HepG2 (cell line): ENCODE data around the gene SH2D3A. TPM values are rescaled to one million over a fixed set of nuclear protein-coding genes. Genes with fewer than 3 reads are reported as not detected.

Source experiments
- ATAC-seq: fragments of 200-7000 bp; cut with Tn5 transposase; 3 replicates; pipeline ENCODE4 v1.9.1; 2020; ENCODE audit warnings: mild to moderate bottlenecking, moderate library complexity
- BruUV-seq: library from RNA; stranded (reverse); fragments of 400-500 nt; replicated peaks from 2 replicates; lab custom pipeline; 2021; lab: Mats Ljungman, UMichigan
- CTCF ChIA-PET: fragments of 300-600 bp; formaldehyde crosslinking; extraction: SDS; loops from one replicate; lab custom pipeline; 2021; ENCODE audit warnings: low total read pairs, inconsistent platforms, low intra/inter-chr PET ratio; lab: Yijun Ruan, JAX
- POLR2A ChIA-PET: fragments of 350-600 bp; sonication (Branson Sonifier 250); formaldehyde crosslinking; loops from one replicate; lab custom pipeline; 2020; ENCODE audit warnings: antibody characterized with exemption, inconsistent platforms; lab: Yijun Ruan, JAX
- DNase-seq: peaks from one replicate; pipeline ENCODE4 v3.0.0-alpha.2; 2015; ENCODE audit warnings: low spot score
- FAIRE-seq: peaks from 3 replicates; lab custom pipeline; 2011; peaks lifted over from hg19 to GRCh38; lab: Jason Lieb, UNC
- H2AFZ ChIP-seq: one replicate; pipeline ENCODE4 v1.6.1; 2011; ENCODE audit warnings: low read length, inconsistent platforms
- H3K27ac ChIP-seq: fragments of 300-600 bp; 3 replicates; pipeline ENCODE4 v1.8.0; 2011; ENCODE audit warnings: mixed run types, mild to moderate bottlenecking, mixed read lengths, low read length, inconsistent platforms; ENCODE audit not compliant: insufficient read depth; ENCODE audit errors: extremely low read length
- H3K27me3 ChIP-seq, 2 experiments: fragments of 200-600 bp in 1 of 2; 2 replicates in 1 of 2; 3 replicates in 1 of 2; pipeline versions ENCODE4 v1.6.0 to v1.8.0; 2011; ENCODE audit warnings: low read length in 2 of 2, mild to moderate bottlenecking in 2 of 2, moderate library complexity in 2 of 2, inconsistent platforms in 1 of 2; ENCODE audit not compliant: insufficient read depth in 2 of 2, control insufficient read depth in 1 of 2
- H3K36me3 ChIP-seq, 2 experiments: fragments of 200-600 bp in 1 of 2; replicated peaks in 1 of 2; 2 replicates in 1 of 2; 3 replicates in 1 of 2; pipeline versions ENCODE4 v1.5.1 to v1.8.0; 2011; ENCODE audit warnings: low read length in 2 of 2, inconsistent platforms in 1 of 2; ENCODE audit not compliant: insufficient read depth in 2 of 2, control insufficient read depth in 1 of 2
- H3K4me1 ChIP-seq: 2 replicates; pipeline ENCODE4 v1.5.1; 2012; ENCODE audit warnings: low read length, inconsistent platforms; ENCODE audit not compliant: insufficient read depth
- H3K4me2 ChIP-seq: 2 replicates; pipeline ENCODE4 v1.6.0; 2011; ENCODE audit warnings: low read depth, low read length, inconsistent platforms
- H3K4me3 ChIP-seq, 3 experiments: fragments of 200-600 bp in 1 of 3; sonication (generic), shearing (Covaris generic) in 1 of 3; replicated peaks in 1 of 3; 2 replicates each; pipeline ENCODE4 v1.5.1; 2011 to 2016; ENCODE audit warnings: low read length in 3 of 3, inconsistent platforms in 2 of 3, low read depth in 2 of 3, mild to moderate bottlenecking in 2 of 3, control low read depth in 1 of 3, mixed read lengths in 1 of 3; ENCODE audit not compliant: insufficient read depth in 1 of 3
- H3K79me2 ChIP-seq: one replicate; pipeline ENCODE4 v1.6.1; 2011; ENCODE audit warnings: low read length, inconsistent platforms; ENCODE audit not compliant: insufficient read depth
- H3K9ac ChIP-seq: 2 replicates; pipeline ENCODE4 v1.6.0; 2011; ENCODE audit warnings: mild to moderate bottlenecking, low read depth, low read length, inconsistent platforms; ENCODE audit not compliant: insufficient read depth
- H3K9me3 ChIP-seq: 2 replicates; pipeline ENCODE4 v1.5.1; 2012; ENCODE audit warnings: mild to moderate bottlenecking, low read length
- H4K20me1 ChIP-seq: 2 replicates; pipeline ENCODE4 v1.6.0; 2011; ENCODE audit warnings: inconsistent platforms, mild to moderate bottlenecking, low read length, moderate library complexity; ENCODE audit not compliant: insufficient read depth
- ARID4A ChIP-seq: sonication (generic); formaldehyde crosslinking; IDR thresholded peaks from 2 replicates; pipeline ENCODE4 v1.5.0; 2020; ENCODE audit warnings: mild to moderate bottlenecking, missing genetic modification reagents, borderline replicate concordance
- GABPA ChIP-seq, 2 experiments: IDR thresholded peaks; 2 replicates each; pipeline ENCODE4 v1.6.1; 2011 to 2016; ENCODE audit warnings: low read depth in 2 of 2, low read length in 1 of 2, missing biosample characterization in 1 of 2, missing genetic modification characterization in 1 of 2
- KMT2B ChIP-seq: IDR thresholded peaks from 2 replicates; pipeline ENCODE4 v1.6.1; 2016; ENCODE audit warnings: missing genetic modification reagents, missing compliant biosample characterization
- SKI ChIP-seq: fragments of 450-650 bp; IDR thresholded peaks from one replicate; pipeline ENCODE4 v1.6.1; 2018; ENCODE audit warnings: mild to moderate bottlenecking; ENCODE audit not compliant: partially characterized antibody
- SOX5 ChIP-seq: IDR thresholded peaks from 2 replicates; pipeline ENCODE4 v1.6.1; 2016; ENCODE audit warnings: borderline replicate concordance
- SP1 ChIP-seq, 2 experiments: fragments of 450-650 bp in 1 of 2; sonication (generic) in 1 of 2; formaldehyde crosslinking in 1 of 2; IDR thresholded peaks; 2 replicates each; pipeline versions ENCODE4 v1.4.0 to v1.6.1; 2016 to 2020; ENCODE audit warnings: missing genetic modification reagents in 1 of 2
- SUZ12 ChIP-seq: fragments of 150-350 bp; IDR thresholded peaks from 2 replicates; pipeline ENCODE4 v1.6.1; 2014; ENCODE audit warnings: low read depth, low read length
- THRA ChIP-seq: sonication (generic); formaldehyde crosslinking; IDR thresholded peaks from 2 replicates; pipeline ENCODE4 v1.4.0; 2020; ENCODE audit warnings: missing genetic modification reagents, borderline replicate concordance
- YEATS2 ChIP-seq: sonication (generic); formaldehyde crosslinking; IDR thresholded peaks from 2 replicates; pipeline ENCODE4 v1.4.0; 2020; ENCODE audit warnings: missing genetic modification reagents, borderline replicate concordance
- ZFP36L2 ChIP-seq: sonication (generic); formaldehyde crosslinking; IDR thresholded peaks from 2 replicates; pipeline ENCODE4 v1.4.0; 2020; ENCODE audit warnings: missing genetic modification reagents
- ZNF101 ChIP-seq: sonication (generic); formaldehyde crosslinking; IDR thresholded peaks from 2 replicates; pipeline ENCODE4 v1.4.0; 2020; ENCODE audit warnings: mild to moderate bottlenecking, low read depth, missing genetic modification reagents, borderline replicate concordance
- ZNF24 ChIP-seq: fragments of 450-650 bp; IDR thresholded peaks from 2 replicates; pipeline ENCODE4 v1.6.1; 2017; ENCODE audit warnings: antibody characterized with exemption, mild to moderate bottlenecking
- ZNF281 ChIP-seq: sonication (generic); formaldehyde crosslinking; IDR thresholded peaks from 2 replicates; pipeline ENCODE4 v1.4.0; 2020; ENCODE audit warnings: missing genetic modification reagents, borderline replicate concordance
- ZNF30 ChIP-seq: sonication (generic); formaldehyde crosslinking; IDR thresholded peaks from 2 replicates; pipeline ENCODE4 v1.5.0; 2020; ENCODE audit warnings: mild to moderate bottlenecking, missing genetic modification reagents
- ZNF674 ChIP-seq: sonication (generic); formaldehyde crosslinking; IDR thresholded peaks from 2 replicates; pipeline ENCODE4 v1.5.0; 2020; ENCODE audit warnings: low read depth, mild to moderate bottlenecking, missing genetic modification reagents
- ZNF713 ChIP-seq: sonication (generic); formaldehyde crosslinking; IDR thresholded peaks from 2 replicates; pipeline ENCODE4 v1.4.0; 2020; ENCODE audit warnings: mild to moderate bottlenecking, missing genetic modification reagents
- WGBS: methylation state at CpG from one replicate; pipeline ENCODE4 v1.1.6; 2017; ENCODE audit warnings: low lambda C conversion rate; 5-methylcytosine and 5-hydroxymethylcytosine counted together
- in situ Hi-C: cut with HindIII; loops from 2 replicates; pipeline ENCODE4 v1.10.0; 2017; ENCODE audit warnings: low pct_unique_long_range_greater_than_20kb; ENCODE audit not compliant: extremely low pct_ligation_motif_present
- intact Hi-C: fragments of 100-400 bp; cut with micrococcal nuclease; formaldehyde crosslinking; loops from one replicate; pipeline ENCODE4 v1.10.0; 2022; ENCODE audit not compliant: unreplicated experiment
- polyA plus RNA-seq, 8 experiments: library from polyadenylated mRNA; depleted of rRNA in 3 of 8; stranded (reverse) in 7 of 8; unstranded in 1 of 8; fragments of >200 nt; fragmentation: Illumina TruSeq in 4 of 8; extraction: Trizol in 4 of 8; gene quantifications; 2 replicates each; pipeline versions ENCODE4 v1.2.1 to v1.2.3, GENCODE V29; 2011 to 2016; ENCODE audit warnings: low read depth in 4 of 8, missing spikeins in 1 of 8, mixed read lengths in 1 of 8; ENCODE audit not compliant: insufficient read depth in 1 of 8
- total RNA-seq, 5 experiments: library from RNA; depleted of rRNA; stranded (reverse); fragments of >200 nt; fragmentation: Illumina TruSeq; extraction: Trizol; gene quantifications; 2 replicates each; pipeline ENCODE4 v1.2.3, GENCODE V29; 2016; ENCODE audit warnings: low read depth in 1 of 5

Gene SH2D3A
- total and polyA plus RNA-seq, 2 of the 13 experiments (the other 11 are each of a cell fraction or from before 2014, with no cell fraction given), result 1.0 to 2.2 TPM

- Histone ChIP-seq H4K20me1 (no peaks in the 10 kb centered on the region), H3K36me3 (no peaks in the 10 kb centered on the region), H2AFZ (no peak overlapping the region), H3K27ac (no peak overlapping the region), H3K27me3 (peaks cover 0 to 1% of the 10 kb centered on the region in 2 experiments; a peak in 1 of 5 replicates), H3K9ac (no peak overlapping the region), H3K9me3 (peaks cover 6% of the 10 kb centered on the region; the same call in 1 of the 2 replicates), H3K79me2 (no peaks in the 10 kb centered on the region), H3K4me3 (no peak overlapping the region), H3K4me1 (no peaks in the 10 kb centered on the region), H3K4me2 (no peak overlapping the region)
- intact Hi-C loops (no loop called here), in situ Hi-C loops (no loop called here)
- CTCF ChIA-PET, result no interaction called here
- BruUV-seq, result no TSS peak
- no peak for ATAC-seq
- WGBS, result 21% methylated on average over 5 of the region's 5 CpGs
- no peak for FAIRE-seq
- POLR2A ChIA-PET, result no interaction called here
- DNase-seq, result no peak
- TF ChIP-seq YEATS2 (CRISPR knock-in tag) (no peak), ZNF281 (CRISPR knock-in tag) (no peak), ZNF24 (no peak), ZNF713 (CRISPR knock-in tag) (no peak), ARID4A (CRISPR knock-in tag) (no peak), GABPA (IDR thresholded peaks at IDR 0.05; ENCODE audit: low read depth, low read length) (no peak), GABPA (CRISPR knock-in tag; IDR thresholded peaks at IDR 0.05; ENCODE audit: low read depth) (no peak), ZNF30 (CRISPR knock-in tag) (no peak), SUZ12 (no peak), SP1 (IDR thresholded peaks at IDR 0.05) (no peak), SP1 (CRISPR knock-in tag; IDR thresholded peaks at IDR 0.05) (no peak), SKI (no peak), ZNF101 (CRISPR knock-in tag) (no peak), ZFP36L2 (CRISPR knock-in tag) (no peak), THRA (CRISPR knock-in tag) (no peak), KMT2B (CRISPR knock-in tag) (no peak), ZNF674 (no peak), SOX5 (no peak)
These were observed 26.7 kb upstream of the SH2D3A start for GRCh38 chr19:6793973-6794372.
